Activated CD8-positive, alpha-beta memory T cell treated with anti-CD3 and anti-CD28 coated beads, Interleukin-2, amount 50 U/mL, for 48 hours (primary cell): Measurements from ENCODE around the gene SV2B.

ENCODE experiments used
- DNase-seq: peaks from one replicate; pipeline ENCODE4 v3.0.0-alpha.2; 2020

Gene SV2B

GRCh38 chr15:91279486-91279885, 179.4 kb downstream of the SV2B start:
- no peak for DNase-seq

GRCh38 chr15:91281947-91282346, 181.9 kb downstream of the SV2B start:
- DNase-seq = no peak

- no peak for DNase-seq
These were observed 182.4 kb downstream of the SV2B start for GRCh38 chr15:91282486-91282885.

- DNase-seq = no peak
These were observed 183.1 kb downstream of the SV2B start for GRCh38 chr15:91283155-91283554.

GRCh38 chr15:91284758-91285466, 184.9 kb downstream of the SV2B start:
- no peak for DNase-seq

GRCh38 chr15:91289324-91289723, 189.3 kb downstream of the SV2B start:
- DNase-seq = no peak

GRCh38 chr15:91290553-91290952, 190.5 kb downstream of the SV2B start:
- no peak for DNase-seq

GRCh38 chr15:91291673-91292072, 191.6 kb downstream of the SV2B start:
- DNase-seq = no peak

- DNase-seq = no peak
These were observed 194.3 kb downstream of the SV2B start for GRCh38 chr15:91294344-91294743.

GRCh38 chr15:91294795-91295194, 194.7 kb downstream of the SV2B start:
- no peak for DNase-seq

- DNase-seq = no peak
These were observed 198.0 kb downstream of the SV2B start for GRCh38 chr15:91298101-91298500.

- no peak for DNase-seq
These were observed 202.8 kb downstream of the SV2B start for GRCh38 chr15:91302588-91303439.

- DNase-seq = no peak
These were observed 204.2 kb downstream of the SV2B start for GRCh38 chr15:91304210-91304609.

GRCh38 chr15:91304786-91305185, 204.7 kb downstream of the SV2B start:
- DNase-seq = no peak

- DNase-seq = no peak
These were observed 206.1 kb downstream of the SV2B start for GRCh38 chr15:91306144-91306543.

GRCh38 chr15:91307601-91308000, 207.5 kb downstream of the SV2B start:
- no peak for DNase-seq

- no peak for DNase-seq
These were observed 208.1 kb downstream of the SV2B start for GRCh38 chr15:91308199-91308598.

- no peak for DNase-seq
These were observed 208.8 kb downstream of the SV2B start for GRCh38 chr15:91308855-91309254.

GRCh38 chr15:91311986-91312385, 211.9 kb downstream of the SV2B start:
- no peak for DNase-seq

GRCh38 chr15:91316126-91316525, 216.1 kb downstream of the SV2B start:
- no peak for DNase-seq

- no peak for DNase-seq
These were observed 218.5 kb downstream of the SV2B start for GRCh38 chr15:91318516-91318915.

- DNase-seq = no peak
These were observed 218.9 kb downstream of the SV2B start for GRCh38 chr15:91318931-91319330.

GRCh38 chr15:91319371-91320059, 219.5 kb downstream of the SV2B start:
- DNase-seq = no peak

- no peak for DNase-seq
These were observed 220.0 kb downstream of the SV2B start for GRCh38 chr15:91320101-91320500.
